Hepatocyte (in vitro differentiated cells): ENCODE results near the gene ATF7IP.

Source experiments
- EZH2 ChIP-seq: fragments of 200-600 bp; sonication (generic); IDR thresholded peaks from 2 replicates; pipeline ENCODE4 v1.6.1; 2016; ENCODE audit warnings: antibody characterized with exemption, mild to moderate bottlenecking, borderline replicate concordance
- TF ChIP-seq, protein P1 (sequence below): fragments of 200-600 bp; sonication (generic); IDR thresholded peaks from 2 replicates; pipeline ENCODE4 v1.5.1; 2016; ENCODE audit warnings: antibody characterized with exemption, mild to moderate bottlenecking; ENCODE audit not compliant: poor library complexity

DNA sequence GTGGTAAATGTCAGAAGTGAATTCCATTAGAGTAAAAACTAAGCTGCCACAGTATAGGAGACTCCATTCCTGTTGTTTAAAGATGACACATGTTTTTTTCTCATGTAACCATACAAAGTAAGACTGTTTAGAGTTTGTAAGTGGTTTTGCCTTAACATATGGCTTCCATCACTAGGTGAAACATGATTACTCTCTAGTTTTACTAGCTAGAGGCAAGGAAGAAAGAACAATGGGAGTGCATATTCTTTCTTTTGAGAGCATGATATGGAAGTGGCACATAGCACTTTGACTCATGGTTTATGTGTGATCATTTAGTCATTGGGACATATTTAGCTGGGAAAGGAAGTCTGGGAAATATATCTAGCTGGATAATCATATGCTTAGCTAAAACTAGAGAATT, 7.7 kb downstream of the ATF7IP start:
- TF ChIP-seq, protein P1, sequence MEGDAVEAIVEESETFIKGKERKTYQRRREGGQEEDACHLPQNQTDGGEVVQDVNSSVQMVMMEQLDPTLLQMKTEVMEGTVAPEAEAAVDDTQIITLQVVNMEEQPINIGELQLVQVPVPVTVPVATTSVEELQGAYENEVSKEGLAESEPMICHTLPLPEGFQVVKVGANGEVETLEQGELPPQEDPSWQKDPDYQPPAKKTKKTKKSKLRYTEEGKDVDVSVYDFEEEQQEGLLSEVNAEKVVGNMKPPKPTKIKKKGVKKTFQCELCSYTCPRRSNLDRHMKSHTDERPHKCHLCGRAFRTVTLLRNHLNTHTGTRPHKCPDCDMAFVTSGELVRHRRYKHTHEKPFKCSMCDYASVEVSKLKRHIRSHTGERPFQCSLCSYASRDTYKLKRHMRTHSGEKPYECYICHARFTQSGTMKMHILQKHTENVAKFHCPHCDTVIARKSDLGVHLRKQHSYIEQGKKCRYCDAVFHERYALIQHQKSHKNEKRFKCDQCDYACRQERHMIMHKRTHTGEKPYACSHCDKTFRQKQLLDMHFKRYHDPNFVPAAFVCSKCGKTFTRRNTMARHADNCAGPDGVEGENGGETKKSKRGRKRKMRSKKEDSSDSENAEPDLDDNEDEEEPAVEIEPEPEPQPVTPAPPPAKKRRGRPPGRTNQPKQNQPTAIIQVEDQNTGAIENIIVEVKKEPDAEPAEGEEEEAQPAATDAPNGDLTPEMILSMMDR, result no peak
- TF ChIP-seq EZH2, result no peak
